ENCODE measurements around the gene ADGRV1.

DNA sequence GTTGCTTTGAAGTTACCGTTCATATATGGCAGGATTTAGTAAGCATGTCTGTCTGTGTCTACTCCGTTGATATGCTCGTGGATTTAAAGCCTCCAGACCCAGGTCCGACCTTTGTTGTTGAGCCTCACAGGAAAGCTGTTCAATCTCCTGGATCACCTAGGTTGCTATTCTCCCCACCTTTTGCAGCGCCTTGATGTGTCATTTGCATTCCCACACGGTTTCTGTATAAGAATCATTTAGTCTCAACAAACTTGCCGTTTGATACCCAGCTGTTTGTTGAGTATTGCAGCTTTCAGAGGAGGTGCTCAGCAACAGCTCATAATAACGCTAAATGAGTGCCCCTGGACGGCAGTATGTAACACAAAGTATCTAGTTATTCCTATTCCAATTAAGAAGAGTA, 1.2 kb upstream of the ADGRV1 start:
- TF ChIP-seq GATA3 (IDR thresholded peaks at IDR 0.05; ENCODE audit: low read depth, low read length) (no peak), GATA2 (IDR thresholded peaks at IDR 0.05; ENCODE audit: low read depth, low read length) (no peak)
